Activated CD8-positive, alpha-beta memory T cell treated with anti-CD3 and anti-CD28 coated beads for 1 hour (primary cell): ENCODE measurements around the gene MAD1L1.
"Not testable (repeated sequence)": the region's sequence is repeated elsewhere in the genome, so short reads cannot be mapped to it uniquely, and the experiment has no call there.

Source experiments
- DNase-seq, 2 donors: peaks; one replicate each; pipeline ENCODE4 v3.0.0-alpha.2; 2020; ENCODE audit warnings: low read depth in 1 of 2; ENCODE audit errors: extremely low read depth in 1 of 2

MAD1L1 gene

DNA sequence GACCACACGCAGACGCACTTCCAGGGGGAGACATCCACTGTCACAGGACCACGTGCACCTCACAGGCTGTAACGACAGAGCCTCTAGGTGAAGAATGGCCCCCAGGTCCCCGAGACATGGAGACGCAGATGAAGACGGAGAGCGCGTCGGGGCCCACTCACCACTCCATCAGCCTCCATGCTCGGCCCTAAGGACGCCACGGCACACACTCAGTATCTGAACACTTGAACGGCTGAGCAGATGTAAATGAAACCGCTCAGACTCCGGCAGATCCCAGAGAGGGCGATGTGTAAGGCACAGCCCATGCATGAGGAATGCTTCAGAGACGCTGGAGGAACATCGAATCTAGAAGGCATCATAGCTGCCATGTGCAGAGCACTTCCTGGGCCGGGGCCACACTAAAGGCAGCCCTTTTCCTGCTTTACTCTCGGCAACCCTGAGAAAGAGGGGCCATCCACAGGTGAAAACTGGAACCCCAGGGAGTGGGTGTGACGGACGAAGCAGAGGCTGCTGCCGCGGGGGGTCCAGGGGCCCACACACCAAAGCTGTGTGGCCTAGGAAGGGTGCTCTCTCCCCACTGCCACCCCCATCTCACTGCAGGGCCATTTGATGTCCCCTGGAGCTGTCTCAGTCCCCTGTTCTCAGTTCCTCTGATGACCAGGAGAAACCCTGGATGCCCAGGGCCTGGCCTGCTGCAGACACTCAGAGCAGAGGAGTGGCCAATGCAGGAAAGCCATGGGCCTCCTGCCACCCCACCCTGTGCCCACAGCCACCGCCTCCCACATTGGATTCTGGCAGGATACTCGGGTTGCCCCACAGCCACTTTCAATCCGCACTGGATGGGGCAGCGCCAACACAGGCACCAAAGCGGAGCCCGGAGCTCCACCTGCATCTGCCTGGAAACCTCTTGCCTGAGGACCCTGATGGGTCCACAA is 253.8 kb downstream of the MAD1L1 start:
- DNase-seq: no peak

DNA sequence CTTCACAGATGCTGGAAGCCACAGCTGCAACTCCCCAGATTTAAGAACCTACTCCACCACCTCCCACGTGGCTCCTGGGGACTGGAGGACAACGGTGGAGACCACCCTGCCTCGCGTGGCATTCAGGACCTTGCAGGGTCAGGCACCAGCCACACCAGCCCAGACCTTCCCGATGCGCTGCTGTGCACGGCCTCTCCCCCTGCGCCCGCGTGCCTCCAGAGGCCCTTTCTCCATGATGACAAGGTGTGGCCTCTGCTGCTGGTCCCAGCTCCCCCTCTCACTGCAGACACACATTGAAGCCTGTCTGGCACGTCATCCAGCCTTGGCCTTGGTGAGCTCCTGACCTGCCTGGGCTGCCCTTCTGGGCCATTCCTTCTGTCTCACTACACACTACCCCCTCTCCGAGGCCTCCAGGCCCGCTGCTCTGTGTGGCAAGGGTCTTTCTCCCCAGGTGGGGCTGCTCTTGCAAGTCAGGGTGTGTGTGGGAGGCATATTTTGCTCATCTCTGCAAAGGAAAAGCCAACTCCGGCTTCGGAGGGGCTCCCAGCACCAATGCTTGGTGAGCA is 254.8 kb downstream of the MAD1L1 start:
- no peak for DNase-seq

DNA sequence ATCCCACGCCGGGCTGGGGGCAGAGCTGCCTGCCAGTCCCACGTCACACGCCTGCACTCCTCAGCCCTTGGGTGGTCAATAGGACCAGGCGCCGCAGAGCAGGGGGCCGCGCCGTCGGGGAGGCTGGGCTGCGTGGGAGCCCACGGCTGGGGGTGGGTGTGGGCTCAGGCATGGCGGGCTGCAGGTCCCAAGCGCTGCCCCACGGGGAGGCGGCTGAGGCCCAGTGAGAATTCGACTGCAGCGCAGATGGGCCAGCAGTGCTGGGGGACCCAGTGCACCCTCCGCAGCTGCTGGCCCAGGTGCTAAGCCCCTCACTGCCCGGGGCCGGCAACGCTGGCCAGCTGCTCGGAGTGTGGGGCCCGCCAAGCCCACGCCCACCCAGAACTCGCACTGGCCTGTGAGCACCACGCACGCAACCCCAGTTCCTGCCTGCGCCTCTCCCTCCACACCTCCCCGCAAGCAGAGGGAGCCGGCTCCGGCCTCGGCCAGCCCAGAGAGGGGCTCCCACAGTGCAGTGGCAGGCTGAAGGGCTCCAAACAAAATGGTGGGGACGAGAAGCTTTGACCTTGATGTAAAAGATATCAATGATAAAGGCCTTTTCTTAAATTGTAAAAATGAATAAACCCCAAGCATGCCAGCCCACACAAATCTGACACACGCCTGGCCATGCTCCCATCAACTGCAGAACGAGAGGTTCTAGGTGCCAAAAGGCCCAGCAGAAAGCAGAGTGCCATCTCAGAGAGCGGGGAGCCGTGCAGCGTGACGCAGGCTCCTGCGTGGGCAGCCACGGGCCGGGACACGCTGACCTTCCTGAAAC is 255.5 kb downstream of the MAD1L1 start:
- DNase-seq: no peak

DNA sequence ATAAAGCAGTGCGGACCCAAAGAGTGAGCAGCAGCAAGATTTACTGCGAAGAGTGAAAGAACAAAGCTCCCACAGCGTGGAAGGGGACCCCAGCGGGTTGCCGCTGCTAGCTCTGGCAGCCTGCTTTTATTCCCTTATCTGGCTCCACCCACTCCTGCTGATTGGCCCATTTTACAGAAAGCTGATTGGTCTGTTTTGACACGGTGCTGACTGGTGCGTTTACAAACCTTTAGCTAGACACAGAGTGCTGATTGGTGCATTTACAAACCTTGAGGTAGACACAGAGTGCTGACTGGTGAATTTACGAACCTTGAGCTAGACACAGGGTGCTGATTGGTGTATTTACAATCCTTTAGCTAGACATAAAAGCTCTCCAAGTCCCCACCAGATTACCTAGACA is 256.2 kb downstream of the MAD1L1 start:
- DNase-seq: not testable (repeated sequence)

DNA sequence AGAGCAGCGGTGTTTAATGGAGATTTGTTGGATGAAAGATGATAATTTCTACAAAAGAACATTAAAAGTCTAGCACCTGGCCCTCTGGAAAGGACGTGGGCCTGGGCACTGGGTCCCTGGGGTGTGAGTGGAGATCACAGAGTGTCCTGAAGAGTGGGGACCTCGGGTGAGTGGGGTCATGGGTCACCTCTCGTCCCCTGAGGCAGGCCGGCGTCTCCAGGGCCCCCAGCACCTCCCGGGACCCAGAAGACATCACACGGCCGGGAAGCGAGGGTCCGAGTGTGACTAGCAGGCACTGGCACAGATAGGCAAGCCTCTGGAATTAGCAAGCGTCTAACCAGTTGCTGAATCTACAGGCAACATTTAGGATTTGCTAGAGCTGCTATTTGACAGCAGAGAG is 257.2 kb downstream of the MAD1L1 start:
- DNase-seq: no peak

DNA sequence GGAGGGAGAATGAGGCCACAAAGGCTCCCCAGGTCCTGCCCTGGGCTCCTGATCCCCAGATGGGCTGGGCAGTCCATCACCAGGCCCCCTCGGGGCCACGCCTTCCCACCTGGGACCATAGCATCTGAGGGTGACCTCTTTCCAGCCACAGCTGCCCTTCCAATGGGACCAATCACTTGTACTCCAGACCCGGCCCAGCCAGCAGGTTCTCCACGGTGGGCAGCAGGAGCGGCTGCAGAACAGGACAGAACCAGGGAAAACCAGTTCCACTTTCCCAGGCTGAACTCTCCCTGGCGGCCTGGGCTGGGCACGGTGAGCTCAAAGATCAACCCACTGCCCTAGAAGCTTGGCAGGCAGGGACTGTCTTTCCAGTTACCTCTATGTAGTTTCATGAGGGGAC is 257.6 kb downstream of the MAD1L1 start:
- DNase-seq: no peak

DNA sequence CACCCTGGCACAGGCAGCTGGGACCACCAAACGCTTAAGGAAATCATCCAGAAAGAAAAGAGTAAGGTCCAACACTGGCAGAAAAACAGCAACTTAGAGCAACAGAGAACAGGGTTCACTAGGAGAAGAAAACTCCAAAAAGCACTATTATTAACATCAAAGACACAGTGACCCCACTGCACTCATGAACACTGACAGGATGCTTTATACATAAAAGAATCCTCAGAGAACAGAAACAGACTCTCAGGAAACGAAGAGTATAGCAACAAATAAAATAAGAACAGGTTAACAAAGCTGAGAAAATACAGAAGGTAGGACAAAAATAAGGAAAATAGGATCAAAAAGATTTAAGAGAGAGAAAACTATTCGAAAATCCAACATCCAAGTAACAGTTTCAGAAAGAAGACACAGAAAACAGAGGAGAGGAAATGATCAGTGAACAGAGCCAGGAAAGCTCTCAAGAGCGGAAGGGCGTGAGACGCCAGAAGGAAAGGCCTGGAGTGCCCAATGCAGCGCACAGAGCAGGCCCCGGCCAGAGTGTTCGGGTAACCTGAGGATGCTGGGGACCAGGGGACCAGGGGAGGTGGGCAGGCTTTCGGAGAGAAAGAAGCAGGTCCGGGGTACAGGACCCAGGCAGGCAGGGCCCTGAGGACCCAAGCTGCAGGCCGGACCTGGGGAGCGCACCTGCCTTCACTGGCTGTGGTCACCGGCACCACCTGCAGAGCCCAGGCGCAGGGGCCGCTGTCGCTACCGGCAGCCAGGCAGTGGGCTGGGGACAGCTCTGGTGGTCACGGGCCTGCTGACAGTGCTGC is 258.2 kb downstream of the MAD1L1 start:
- DNase-seq: no peak

DNA sequence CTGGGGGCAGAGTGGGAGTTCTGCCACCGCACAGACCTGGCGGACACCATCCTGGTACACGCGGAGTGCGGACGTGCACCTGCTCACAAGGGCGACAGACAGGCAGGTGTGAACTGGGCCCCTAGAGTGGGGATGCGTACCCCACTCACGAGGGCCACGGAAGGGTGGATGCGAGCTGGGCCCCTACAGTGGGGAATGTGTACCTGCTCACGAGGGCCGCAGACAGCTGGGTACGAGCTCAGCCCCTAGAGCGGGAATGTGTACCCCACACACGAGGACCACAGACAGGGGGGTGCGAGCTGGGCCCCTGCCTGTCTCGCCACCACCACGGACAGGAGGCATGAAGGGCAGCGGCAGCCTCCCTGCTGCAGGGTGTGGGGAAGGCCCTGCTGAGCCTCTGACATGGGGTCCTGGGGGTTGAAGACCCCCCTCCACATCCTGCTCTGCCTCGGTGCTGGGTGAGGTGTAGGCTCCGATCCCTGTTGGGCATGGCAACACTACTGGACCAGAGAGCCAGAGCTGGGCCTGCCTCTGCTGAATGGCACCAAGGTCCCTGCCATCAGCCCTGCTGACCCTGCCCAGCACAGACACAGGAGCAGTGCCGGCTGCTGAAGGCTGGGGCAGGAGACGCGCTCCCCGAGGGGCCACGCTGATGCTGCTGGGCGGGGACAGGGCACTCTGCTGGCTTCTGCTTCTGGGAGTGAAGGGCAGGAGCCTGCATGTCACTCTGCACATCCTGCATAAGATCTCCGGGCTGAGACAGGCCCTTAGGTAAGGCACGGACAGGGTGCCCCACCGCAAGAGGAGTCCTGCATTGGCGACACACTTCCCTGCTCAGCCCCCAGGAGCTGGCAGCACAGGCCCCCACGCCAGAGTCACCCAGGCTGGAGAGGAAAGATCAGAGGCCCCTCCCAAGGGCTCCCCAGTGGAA is 259.2 kb downstream of the MAD1L1 start:
- DNase-seq: no peak

DNA sequence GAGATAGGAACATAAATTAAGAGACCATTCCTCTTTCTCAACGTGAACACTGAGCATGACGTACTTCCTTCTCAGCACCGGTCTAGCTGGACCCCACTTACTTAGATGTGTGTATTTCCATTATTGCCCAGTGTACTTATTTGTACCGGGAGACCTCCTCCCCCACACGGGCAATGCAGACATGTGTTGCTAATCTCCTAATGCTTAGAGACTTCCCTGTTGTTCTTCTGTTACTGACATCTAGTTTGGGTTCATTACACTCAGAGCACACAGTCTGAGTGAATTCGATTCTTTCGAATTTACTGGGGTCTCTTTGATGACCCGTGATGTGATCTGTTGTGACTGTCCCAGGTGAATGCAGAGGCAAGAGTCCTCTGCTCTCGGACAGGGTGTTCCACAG is 260.0 kb downstream of the MAD1L1 start:
- DNase-seq: no peak

DNA sequence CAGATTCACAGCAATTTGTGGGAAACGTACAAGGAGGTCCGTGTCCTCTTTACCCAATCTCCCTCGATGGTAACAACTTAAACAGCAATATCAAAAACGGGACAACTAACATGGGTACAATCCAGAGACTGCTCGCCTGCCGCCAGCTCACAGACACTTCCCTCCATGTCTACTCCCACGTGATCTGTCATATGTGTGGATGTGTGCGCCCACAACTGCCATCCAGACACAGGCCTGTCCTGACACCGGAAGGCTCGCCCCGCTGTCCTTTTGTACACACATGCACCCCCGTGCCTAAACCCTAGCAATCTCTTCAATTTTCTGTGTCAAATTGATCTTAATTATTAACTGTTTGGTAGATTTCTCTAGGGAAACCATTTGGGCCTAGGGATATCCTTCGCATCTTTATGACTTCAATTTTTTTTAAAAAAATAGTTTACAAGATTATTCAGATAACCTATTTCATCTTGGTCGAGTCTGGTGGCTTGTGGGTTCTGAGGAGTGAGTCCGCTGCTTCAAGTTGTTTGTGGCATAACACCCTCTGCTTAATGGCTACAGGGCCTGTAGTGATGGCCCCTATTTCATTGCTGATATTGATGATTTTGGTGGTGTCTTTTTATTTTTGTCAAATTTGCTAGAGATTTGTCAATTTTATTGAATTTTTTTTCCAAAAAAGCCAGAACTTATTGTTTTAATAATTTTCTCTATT is 260.6 kb downstream of the MAD1L1 start:
- DNase-seq: no peak

DNA sequence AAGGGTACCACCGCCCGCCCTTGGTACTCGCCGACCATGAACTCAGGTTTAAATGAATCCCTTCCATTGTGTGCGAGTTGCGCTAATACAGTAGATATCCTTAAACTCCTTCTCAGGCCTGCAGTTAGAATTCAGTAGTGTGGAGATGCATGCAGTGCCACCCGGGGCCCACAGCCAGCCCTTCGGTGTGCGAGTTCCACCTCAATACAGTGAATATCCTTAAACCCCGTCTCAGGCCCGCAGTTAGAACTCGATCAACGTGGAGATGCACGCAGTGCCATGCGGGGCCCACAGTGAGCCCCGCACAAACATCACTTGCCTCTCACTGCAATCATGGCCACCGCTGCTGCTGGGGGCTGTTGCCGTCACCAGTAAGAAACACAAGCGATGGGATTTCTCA is 261.9 kb downstream of the MAD1L1 start:
- DNase-seq: no peak

DNA sequence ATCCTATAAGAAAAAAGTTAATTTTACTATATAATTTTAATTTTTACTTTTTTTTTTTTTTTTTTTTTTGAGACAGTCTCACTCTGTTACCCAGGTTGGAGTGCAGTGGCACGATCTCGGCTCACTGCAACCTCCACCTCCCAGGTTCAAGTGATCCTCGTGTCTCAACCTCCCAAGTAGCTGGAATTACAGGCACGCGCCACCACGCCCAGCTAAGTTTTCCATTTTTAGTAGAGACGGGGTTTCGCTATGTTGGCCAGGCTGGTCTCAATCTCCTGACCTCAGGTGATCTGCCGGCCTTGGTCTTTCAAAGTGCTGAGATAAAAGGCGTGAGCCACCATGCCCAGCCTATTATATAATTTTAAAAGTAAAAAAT is 262.5 kb downstream of the MAD1L1 start:
- not testable (repeated sequence) for DNase-seq

DNA sequence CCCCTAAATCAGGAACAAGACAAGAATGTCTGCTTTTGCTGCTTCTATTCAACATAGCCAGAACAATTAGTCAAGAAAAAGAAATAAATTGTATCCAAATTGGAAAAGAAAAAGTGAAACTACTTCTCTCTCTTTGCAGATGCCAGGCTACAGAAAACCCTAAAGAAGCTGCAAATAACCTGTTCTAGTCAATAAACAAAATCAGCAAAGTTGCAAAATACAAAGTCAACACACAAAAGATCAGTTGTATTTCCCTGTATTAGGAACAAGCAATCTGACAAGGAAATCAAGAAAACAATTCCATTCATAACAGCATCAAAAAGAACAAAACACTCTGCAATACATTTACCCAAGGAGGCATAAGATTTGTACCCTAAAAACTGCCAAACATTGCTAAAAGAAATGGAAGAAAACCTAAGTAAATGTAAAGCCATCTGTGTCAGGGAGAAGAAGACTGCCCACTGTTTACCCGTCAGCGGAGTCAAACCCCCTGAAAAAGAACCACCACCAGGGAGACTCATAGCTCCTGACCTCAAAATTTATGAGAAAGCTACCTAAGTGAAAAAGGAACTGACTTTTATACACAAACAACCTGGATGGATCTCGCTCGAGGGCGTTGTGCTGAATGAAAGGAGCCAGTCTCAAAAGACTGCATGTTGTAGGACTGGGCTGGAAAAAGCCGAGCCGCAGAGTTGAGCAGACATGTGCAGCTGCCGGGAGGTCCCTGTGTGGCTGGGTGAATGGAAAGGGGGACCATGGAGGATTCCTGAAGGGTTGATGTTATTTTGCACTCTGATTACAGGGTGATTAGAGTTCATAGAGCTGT is 263.1 kb downstream of the MAD1L1 start:
- no peak for DNase-seq

DNA sequence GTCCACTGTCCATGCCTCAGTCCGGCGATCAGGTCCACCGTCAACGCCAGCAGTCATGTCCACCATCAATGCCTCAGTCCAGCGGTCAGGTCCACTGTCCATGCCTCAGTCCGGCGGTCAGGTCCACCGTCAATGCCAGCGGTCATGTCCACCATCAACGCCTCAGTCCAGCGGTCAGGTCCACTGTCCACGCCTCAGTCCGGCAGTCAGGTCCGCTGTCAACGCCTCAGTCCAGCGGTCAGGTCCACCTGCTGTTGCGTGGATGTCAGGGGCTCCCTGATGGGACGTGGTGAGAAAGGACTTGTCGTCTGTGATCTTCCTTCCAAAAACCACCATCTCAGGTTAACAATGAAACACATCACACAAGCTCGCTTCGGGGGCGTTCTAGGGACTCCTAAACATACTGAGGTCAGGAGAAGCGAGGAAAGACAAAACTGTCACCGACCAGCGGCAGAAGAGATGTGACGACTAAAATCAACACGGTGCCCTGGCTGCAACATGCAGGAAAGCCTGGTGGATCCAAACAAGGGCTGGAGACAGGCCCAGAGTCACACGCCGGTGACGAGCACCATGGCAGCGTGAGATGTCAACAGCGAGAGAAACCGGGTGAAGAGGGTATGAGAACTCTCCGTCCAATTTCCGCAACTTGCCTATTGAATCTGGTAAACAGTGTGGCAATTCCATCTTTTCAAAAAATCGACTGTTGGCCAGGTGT is 264.2 kb downstream of the MAD1L1 start:
- no peak for DNase-seq

DNA sequence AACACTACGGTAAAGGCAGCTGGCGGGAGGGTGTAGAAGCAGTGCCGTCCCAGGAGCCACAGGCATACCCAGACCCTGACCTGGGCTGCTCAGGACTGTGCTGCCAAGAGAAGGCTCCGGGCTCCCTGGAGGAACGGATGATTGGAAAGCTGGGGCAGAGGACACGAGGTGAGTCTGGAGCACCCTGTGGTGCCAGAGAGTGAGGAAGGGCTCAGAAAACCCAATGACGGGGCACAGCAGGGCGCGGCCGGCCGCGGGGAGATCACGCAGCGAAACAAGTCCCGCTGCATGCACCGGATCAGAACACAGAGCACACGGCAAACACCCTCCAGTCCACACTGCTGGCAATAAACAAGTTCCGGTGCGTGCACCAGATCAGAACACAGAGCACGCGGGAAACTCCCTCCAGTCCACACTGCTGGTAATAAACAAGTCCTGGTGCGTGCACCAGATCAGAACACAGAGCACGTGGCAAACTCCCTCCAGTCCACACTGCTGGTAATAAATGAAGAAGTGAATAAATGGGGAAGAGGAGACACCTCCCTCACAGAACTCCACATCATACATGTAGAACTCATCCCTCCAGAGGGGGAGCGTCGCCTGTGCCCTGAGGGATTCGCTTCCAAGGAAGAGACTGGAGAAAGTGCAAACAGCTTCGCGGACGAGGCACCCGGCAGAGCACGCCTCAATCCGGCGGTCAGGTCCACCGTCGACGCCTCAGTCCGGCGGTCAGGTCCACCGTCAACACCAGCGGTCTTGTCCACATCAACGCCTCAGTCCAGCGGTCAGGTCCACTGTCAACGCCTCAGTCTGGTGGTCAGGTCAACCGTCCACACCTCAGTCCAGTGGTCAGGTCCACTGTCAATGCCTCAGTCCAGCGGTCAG is 265.0 kb downstream of the MAD1L1 start:
- no peak for DNase-seq

DNA sequence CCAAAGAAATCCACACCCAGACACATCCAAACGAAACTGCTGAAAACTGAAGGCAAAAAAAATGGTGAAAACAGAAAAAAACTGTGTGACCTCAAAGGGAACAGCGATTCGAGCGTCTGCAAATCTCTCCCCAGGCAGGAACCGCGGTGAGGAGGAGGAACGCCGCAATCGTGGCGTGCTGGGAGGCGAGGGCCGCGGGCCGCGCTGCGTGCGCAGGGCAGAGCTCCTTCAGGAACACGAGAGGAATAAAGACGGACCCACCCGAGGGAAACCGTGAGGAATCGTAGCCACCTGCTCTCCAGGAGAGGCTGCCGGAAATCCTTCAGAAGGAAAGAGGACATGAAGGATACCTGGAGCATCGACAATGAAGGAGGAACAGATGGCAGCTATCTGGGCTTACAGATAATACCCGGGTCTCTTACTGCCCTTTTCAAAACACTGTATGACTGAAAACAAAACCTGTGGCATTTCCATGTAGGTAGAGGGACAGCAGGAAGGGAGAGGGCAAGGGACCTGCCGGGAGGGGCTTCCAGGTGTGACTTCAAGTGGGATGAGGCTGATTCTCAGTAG is 266.0 kb downstream of the MAD1L1 start:
- no peak for DNase-seq
